Keratinocyte (primary cell): ENCODE results near the gene REPIN1. TPM values are rescaled to one million over a fixed set of nuclear protein-coding genes. Genes with fewer than 3 reads are reported as not detected.

Source experiments
- DNase-seq: peaks from one replicate; pipeline ENCODE4 v3.0.0-alpha.2; 2011; ENCODE audit warnings: low read depth, missing footprints, low spot score
- FAIRE-seq: peaks from 2 replicates; lab custom pipeline; 2011; peaks lifted over from hg19 to GRCh38; lab: Jason Lieb, UNC
- H2AFZ ChIP-seq: 2 replicates; pipeline ENCODE4 v1.6.0; 2012; ENCODE audit warnings: low read length, control low read depth, inconsistent platforms; ENCODE audit not compliant: control insufficient read depth
- H3K27ac ChIP-seq: 2 replicates; pipeline ENCODE4 v1.5.1; 2011; ENCODE audit warnings: low read length; ENCODE audit not compliant: control insufficient read depth, insufficient read depth
- H3K27me3 ChIP-seq: 3 replicates; pipeline ENCODE4 v1.6.0; 2011; ENCODE audit warnings: low read length; ENCODE audit not compliant: control insufficient read depth, insufficient read depth; ENCODE audit errors: extremely low read depth
- H3K36me3 ChIP-seq, 2 experiments: 2 replicates in 1 of 2; 3 replicates in 1 of 2; pipeline ENCODE4 v1.5.1; 2011; ENCODE audit warnings: low read length in 2 of 2, mild to moderate bottlenecking in 1 of 2; ENCODE audit not compliant: control insufficient read depth in 2 of 2, insufficient read depth in 2 of 2; ENCODE audit errors: extremely low read depth in 1 of 2
- H3K4me1 ChIP-seq: 3 replicates; pipeline ENCODE4 v1.5.1; 2011; ENCODE audit warnings: low read length; ENCODE audit not compliant: control insufficient read depth, insufficient read depth; ENCODE audit errors: extremely low read depth
- H3K4me2 ChIP-seq: 3 replicates; pipeline ENCODE4 v1.6.0; 2011; ENCODE audit warnings: low read depth, low read length; ENCODE audit not compliant: control insufficient read depth, insufficient read depth; ENCODE audit errors: extremely low read depth
- H3K4me3 ChIP-seq, 3 experiments: fragments of 200-600 bp in 1 of 3; sonication (generic) in 1 of 3; 2 replicates in 2 of 3; 3 replicates in 1 of 3; pipeline ENCODE4 v1.5.1; 2011 to 2016; ENCODE audit warnings: low read length in 3 of 3, mild to moderate bottlenecking in 3 of 3, control low read depth in 2 of 3, inconsistent platforms in 1 of 3, low read depth in 1 of 3, mixed read lengths in 1 of 3, mixed run types in 1 of 3, moderate library complexity in 1 of 3; ENCODE audit not compliant: control insufficient read depth in 2 of 3, insufficient read depth in 2 of 3; ENCODE audit errors: extremely low read depth in 1 of 3
- H3K79me2 ChIP-seq: 2 replicates; pipeline ENCODE4 v1.6.0; 2012; ENCODE audit warnings: low read length; ENCODE audit not compliant: control insufficient read depth, insufficient read depth
- H3K9ac ChIP-seq: 3 replicates; pipeline ENCODE4 v1.6.0; 2011; ENCODE audit warnings: low read length; ENCODE audit not compliant: control insufficient read depth, insufficient read depth; ENCODE audit errors: extremely low read depth
- H3K9me1 ChIP-seq: 3 replicates; pipeline ENCODE4 v1.6.0; 2011; ENCODE audit warnings: low read length; ENCODE audit not compliant: control insufficient read depth, insufficient read depth; ENCODE audit errors: extremely low read depth
- H3K9me3 ChIP-seq: 2 replicates; pipeline ENCODE4 v1.5.1; 2012; ENCODE audit warnings: low read depth, low read length; ENCODE audit not compliant: control insufficient read depth
- H4K20me1 ChIP-seq: 3 replicates; pipeline ENCODE4 v1.6.0; 2011; ENCODE audit warnings: low read length; ENCODE audit not compliant: control insufficient read depth, insufficient read depth; ENCODE audit errors: extremely low read depth
- EZH2 ChIP-seq: IDR thresholded peaks from one replicate; pipeline ENCODE4 v1.6.1; 2012; ENCODE audit warnings: inconsistent platforms, mild to moderate bottlenecking, low read length, moderate library complexity
- dilution Hi-C: fragments of 300-500 bp; cut with MboI; formaldehyde crosslinking; loops from one replicate; pipeline ENCODE4 v1.7.0; 2020; ENCODE audit warnings: low sequenced_read_pairs; ENCODE audit not compliant: extremely low pct_ligation_motif_present
- polyA plus RNA-seq, 5 experiments: library from polyadenylated mRNA; depleted of rRNA in 3 of 5; stranded (reverse) in 3 of 5; stranded (forward) in 1 of 5; unstranded in 1 of 5; fragments of >200 nt; gene quantifications; 1 replicate in 1 of 5; 2 replicates in 3 of 5; 3 replicates in 1 of 5; pipeline versions ENCODE4 v1.2.1 to v1.2.3, GENCODE V29; 2011 to 2012; ENCODE audit warnings: missing spikeins in 2 of 5, low read depth in 1 of 5, low replicate concordance in 1 of 5
- TF ChIP-seq, protein P1 (sequence below), 3 experiments: IDR thresholded peaks in 1 of 3; conservative IDR thresholded peaks in 1 of 3; optimal IDR thresholded peaks in 1 of 3; 2 replicates in 2 of 3; 3 replicates in 1 of 3; pipeline versions ENCODE3 to v1.5.1; 2011; ENCODE audit warnings: low read length in 3 of 3, mild to moderate bottlenecking in 3 of 3, moderate library complexity in 2 of 3, control low read depth in 1 of 3, inconsistent platforms in 1 of 3; ENCODE audit not compliant: insufficient read depth in 2 of 3; ENCODE audit errors: extremely low read depth in 1 of 3

REPIN1 gene
- polyA plus RNA-seq, 1 donor (not counting 4 experiments of a cell fraction or from before 2014, with no cell fraction given): 9.3 TPM

DNA sequence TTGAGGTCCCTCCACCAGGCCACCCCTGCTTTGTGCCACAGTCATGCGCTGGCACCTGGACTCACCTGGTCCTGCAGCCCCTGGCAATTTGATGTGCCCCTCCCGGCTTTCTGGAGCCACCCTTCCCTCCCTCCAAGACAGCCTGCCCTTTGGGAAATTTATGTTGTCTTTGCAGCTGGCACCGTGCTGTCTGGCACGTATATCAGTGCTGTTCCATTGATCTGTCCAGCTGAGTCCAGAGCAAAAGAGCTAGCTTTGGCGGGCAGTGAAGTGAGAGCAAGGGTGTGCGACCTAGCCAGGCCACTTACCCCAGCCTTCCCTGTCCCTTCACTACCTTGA is 32.9 kb upstream of the REPIN1 start:
- H2AFZ ChIP-seq: no peak overlapping the region
- DNase-seq (no peak), FAIRE-seq (no peak)
- dilution Hi-C loops: no loop called here
- H3K9me1 ChIP-seq: no peaks in the 10 kb centered on the region
- H3K27me3 ChIP-seq: peaks cover 16% of the 10 kb centered on the region
- H3K27ac ChIP-seq: no peak overlapping the region
- no peak overlapping the region for H3K4me3 ChIP-seq
- TF ChIP-seq, protein P1, sequence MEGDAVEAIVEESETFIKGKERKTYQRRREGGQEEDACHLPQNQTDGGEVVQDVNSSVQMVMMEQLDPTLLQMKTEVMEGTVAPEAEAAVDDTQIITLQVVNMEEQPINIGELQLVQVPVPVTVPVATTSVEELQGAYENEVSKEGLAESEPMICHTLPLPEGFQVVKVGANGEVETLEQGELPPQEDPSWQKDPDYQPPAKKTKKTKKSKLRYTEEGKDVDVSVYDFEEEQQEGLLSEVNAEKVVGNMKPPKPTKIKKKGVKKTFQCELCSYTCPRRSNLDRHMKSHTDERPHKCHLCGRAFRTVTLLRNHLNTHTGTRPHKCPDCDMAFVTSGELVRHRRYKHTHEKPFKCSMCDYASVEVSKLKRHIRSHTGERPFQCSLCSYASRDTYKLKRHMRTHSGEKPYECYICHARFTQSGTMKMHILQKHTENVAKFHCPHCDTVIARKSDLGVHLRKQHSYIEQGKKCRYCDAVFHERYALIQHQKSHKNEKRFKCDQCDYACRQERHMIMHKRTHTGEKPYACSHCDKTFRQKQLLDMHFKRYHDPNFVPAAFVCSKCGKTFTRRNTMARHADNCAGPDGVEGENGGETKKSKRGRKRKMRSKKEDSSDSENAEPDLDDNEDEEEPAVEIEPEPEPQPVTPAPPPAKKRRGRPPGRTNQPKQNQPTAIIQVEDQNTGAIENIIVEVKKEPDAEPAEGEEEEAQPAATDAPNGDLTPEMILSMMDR (optimal IDR thresholded peaks at IDR 0.05 in 1 of 3, IDR thresholded peaks at IDR 0.05 in 1 of 3, conservative IDR thresholded peaks at IDR 0.05 in 1 of 3; ENCODE audit: extremely low read depth in 1 of 3, insufficient read depth in 2 of 3, low read length in 3 of 3): no peak
- TF ChIP-seq EZH2: no peak
- H3K4me2 ChIP-seq: no peak overlapping the region
- no peaks in the 10 kb centered on the region for H3K4me1 ChIP-seq
- no peak overlapping the region for H3K9ac ChIP-seq
- no peaks in the 10 kb centered on the region for H4K20me1 ChIP-seq
- H3K79me2 ChIP-seq: no peaks in the 10 kb centered on the region
- H3K9me3 ChIP-seq: no peaks in the 10 kb centered on the region
- no peaks in the 10 kb centered on the region for H3K36me3 ChIP-seq

DNA sequence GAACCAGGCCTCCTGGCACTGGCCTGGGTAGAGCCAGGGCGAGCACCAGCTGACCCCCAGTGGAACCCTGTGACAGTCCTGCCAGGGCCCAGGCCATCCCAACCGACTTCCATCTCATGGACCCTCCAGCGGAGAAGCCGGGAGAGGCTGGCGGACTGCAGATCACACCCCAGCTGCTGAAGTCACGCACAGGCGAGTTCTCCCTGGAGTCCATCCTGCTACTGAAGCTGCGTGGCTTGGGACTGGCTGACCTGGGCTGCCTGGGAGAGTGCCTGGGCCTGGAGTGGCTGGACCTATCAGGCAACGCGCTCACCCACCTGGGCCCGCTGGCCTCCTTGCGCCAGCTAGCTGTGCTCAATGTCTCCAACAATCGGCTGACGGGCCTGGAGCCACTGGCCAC is 31.9 kb upstream of the REPIN1 start:
- Histone ChIP-seq H3K36me3 (no peaks in the 10 kb centered on the region), H3K79me2 (no peaks in the 10 kb centered on the region), H3K27me3 (peaks cover 25% of the 10 kb centered on the region), H3K9ac (no peak overlapping the region), H2AFZ (no peak overlapping the region), H3K9me1 (no peaks in the 10 kb centered on the region), H3K4me3 (no peak overlapping the region), H3K27ac (no peak overlapping the region), H4K20me1 (no peaks in the 10 kb centered on the region), H3K4me2 (no peak overlapping the region), H3K9me3 (no peaks in the 10 kb centered on the region), H3K4me1 (no peaks in the 10 kb centered on the region)
- TF ChIP-seq, protein P1 (optimal IDR thresholded peaks at IDR 0.05 in 1 of 3, IDR thresholded peaks at IDR 0.05 in 1 of 3, conservative IDR thresholded peaks at IDR 0.05 in 1 of 3; ENCODE audit: extremely low read depth in 1 of 3, insufficient read depth in 2 of 3, low read length in 3 of 3): no peak
- TF ChIP-seq EZH2: no peak
- dilution Hi-C loops: no loop called here
- no peak for DNase-seq
- FAIRE-seq: no peak
